ENCODE data around the gene SLC2A11.

Gene SLC2A11

DNA sequence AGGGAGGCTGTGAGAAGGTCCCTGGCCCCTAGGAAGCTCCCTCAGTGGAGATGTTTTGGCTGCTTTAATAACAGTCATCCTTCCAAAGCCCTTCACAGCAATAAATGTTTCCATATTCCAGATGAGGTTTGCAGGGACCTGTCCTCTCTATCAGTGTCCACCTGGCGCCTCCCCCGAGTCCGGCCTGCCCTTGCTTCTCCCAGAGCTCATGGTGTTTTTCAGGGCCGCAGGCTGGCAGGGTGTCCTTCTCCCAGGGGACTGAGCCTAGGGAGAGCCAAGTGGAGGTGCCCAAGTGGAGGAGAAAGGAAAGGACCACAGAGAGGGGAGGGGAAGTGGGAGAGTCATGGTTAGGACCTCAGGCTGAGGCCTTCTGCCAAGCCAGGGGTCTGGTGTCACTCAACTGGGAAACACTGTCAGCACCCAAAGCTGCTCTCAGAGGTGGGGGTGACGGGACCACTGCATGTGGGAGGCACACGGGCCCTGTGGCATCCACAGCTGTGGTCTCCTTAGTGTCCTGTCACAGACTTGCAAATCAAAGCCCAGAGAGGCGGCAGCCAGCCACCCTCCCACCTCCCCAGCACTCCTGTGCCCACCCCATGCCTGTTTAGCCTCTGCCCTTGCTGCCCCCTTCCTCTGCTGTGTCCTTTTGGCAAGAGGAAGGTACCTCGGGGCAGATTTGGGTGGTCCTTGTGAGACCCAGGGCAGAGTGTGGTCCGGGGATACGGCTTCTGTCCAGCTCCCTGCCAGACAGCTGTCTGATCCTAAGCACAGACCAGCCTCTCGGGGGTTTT is 25.3 kb upstream of the SLC2A11 start:
- no peak for DNase-seq

GRCh38 chr22:23833017-23833751 is 24.5 kb upstream of the SLC2A11 start:
- no peak for DNase-seq

DNA sequence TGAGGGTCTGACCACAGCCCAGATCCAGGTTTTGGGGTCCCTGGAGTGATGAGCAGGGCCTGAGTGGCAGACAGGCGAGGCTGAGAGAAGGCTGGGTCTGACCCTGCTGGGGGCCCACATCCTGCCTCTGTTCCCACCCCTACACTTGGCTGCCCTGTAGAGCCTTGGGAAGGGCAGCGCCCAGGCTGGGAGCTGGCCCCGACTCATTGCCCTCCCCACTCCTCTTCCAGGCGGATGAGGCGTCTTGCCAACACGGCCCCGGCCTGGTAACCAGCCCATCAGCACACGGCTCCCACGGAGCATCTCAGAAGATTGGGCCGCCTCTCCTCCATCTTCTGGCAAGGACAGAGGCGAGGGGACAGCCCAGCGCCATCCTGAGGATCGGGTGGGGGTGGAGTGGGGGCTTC is 23.8 kb upstream of the SLC2A11 start:
- DNase-seq = no peak

DNA sequence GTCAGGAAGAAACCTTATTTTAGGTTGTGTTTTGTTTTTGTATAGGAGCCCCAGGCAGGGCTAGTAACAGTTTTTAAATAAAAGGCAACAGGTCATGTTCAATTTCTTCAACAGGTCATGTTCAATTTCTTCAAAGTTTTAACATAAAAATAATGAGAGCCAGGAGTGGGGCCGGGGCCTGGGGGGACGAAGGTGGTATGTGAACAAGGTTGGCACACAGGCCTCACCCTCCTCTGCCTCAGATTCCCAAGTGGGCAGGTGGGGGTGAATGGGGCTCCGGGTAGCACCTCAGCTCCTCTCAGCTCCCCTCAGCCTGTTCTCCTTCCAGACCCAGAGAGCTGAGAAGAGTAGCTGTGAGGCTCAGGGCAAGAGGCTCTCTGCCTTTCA is 23.3 kb upstream of the SLC2A11 start:
- no peak for DNase-seq

GRCh38 chr22:23834793-23835483 is 22.7 kb upstream of the SLC2A11 start:
- DNase-seq = no peak

GRCh38 chr22:23835484-23836144 is 22.1 kb upstream of the SLC2A11 start:
- no peak for DNase-seq

DNA sequence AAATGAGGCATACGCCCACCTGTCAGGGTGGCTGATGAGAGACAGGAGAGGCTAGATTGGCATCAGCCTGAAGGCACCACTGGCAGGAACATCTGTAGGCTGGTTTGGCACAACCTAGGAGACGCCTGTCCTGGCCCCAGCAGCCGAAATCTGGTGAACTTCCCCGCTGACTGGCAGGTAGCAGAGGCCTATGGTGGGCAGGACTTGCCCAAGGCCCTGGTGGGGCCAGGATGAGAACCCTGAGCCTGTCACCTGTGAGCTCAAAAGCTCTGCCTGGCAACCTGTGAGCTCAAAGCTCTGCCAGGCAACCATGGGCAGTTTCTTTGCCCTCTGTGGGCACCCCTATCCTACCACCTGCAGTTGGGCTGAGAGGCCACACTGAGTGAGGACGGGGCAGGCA is 21.4 kb upstream of the SLC2A11 start:
- DNase-seq = no peak

DNA sequence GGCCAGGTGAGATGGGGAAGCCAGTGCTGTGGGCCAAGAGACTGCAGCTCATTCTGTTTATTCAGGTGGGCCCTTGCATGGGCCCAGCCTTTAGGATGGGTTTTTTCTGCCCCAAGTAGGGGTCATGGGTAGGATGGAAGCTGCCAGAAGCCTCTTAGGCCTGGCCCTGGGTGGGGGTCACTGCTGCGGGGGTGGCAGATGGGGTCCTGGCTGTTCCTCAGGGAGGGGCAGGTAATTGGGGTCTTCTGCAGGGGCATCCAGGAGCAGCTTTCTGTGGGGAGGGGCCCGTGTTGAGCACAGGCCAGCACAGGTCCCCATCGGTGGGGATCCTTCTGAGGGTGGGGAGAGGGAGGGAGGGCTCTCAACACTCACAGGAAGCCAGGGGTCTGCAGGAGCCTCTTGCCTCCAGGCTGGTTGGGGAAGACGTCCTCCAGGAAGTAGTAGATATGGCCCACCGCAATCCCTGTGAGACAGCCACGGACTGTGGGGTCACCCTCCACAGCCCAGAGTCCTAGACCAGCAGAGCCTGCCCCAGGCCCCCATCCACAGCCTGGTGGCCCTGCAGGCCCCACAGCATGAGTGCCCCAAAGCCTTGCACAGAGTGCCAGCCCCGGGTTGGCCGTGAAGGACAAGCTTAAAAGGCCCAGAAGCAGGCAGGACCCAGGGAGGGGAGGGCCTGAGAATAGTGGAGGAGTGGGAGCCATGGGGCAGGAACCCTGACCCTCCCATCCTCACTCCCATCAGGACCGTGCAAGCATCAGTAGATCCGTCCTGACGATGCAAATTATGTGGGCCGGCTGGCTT is 20.8 kb upstream of the SLC2A11 start:
- DNase-seq = no peak

DNA sequence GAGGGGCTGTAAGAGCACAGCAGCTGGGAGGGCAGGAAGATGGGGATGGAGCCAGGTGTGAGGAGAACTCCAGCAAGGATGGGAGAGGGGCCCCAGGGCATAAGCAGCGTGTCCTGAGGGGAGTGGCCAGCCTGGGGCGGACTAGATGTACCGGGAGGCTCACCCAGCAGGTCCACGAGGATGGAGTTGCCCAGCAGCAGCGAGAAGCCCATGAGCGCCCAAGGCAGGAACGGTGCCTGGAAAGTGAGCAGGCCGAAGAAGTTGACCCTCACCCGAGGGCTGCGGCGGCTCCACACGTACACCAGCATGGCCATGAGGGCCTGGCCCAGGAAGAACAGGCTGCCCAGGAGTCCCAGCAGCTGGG is 20.2 kb upstream of the SLC2A11 start:
- no peak for DNase-seq

DNA sequence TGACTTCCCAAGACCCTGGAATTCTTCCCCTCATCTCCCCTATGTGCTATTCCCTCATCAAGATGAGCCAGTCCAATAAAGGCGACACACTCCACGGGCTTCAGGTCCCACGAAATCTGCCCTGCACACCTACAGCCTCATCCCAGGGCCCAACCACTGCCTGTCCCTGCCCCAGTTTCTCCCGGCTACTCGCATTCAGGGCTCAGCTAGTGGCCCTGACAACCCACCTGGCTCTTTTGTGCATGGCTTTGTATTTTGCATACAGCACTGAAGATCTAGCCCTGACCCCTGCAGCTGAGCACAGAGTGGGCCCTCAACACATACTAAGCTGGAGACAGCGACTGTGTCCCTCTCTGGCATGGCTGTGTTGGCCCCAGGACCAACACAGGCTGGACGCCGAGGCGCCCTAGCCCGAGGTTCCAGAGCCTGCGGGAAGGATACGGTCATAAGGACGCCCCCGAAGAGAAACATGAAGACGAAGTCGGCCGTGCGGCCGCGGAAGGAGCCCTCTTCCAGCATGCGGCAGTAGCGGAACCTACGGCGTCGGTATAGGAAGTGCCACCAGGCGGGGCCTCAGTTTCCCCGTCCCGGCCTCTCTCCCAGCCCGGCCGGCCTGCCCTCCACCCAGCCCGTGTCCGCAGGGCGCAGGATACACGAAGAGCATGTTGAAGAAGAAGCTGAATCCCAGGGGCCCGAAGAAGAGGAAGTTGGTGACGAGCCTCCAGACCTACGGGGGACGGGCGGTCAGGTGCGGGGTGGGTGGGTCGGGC is 19.6 kb upstream of the SLC2A11 start:
- no peak for DNase-seq

GRCh38 chr22:23838681-23839468 is 18.8 kb upstream of the SLC2A11 start, which contains the start of gene DERL3:
Gene DERL3 (minus strand): TSS chr22:23839006. CDS start chr22:23838987, 19 bp downstream.
- DNase-seq = peak; percentile 98

GRCh38 chr22:23840026-23840425 is 17.6 kb upstream of the SLC2A11 start:
- no peak for DNase-seq

DNA sequence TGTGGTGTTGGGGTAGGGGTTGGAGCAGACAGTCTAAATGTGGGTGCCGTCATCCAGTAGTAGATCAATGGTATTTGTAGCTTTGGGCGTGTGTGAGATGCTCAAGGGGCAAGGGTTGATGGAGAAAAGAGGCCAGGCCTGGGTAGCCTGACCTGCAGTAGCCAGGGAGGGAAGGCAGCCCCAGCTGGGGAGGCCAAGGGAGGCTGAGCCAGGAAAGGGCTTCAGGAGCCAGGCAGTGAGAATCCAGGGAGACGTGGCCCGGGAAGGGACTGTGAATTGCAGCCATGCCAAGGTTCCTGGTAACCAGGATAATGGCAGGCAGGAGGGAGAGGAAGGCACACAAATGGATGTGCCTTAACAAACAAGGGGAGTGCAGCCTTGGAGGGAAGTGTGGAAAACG is 16.4 kb upstream of the SLC2A11 start:
- no peak for DNase-seq

DNA sequence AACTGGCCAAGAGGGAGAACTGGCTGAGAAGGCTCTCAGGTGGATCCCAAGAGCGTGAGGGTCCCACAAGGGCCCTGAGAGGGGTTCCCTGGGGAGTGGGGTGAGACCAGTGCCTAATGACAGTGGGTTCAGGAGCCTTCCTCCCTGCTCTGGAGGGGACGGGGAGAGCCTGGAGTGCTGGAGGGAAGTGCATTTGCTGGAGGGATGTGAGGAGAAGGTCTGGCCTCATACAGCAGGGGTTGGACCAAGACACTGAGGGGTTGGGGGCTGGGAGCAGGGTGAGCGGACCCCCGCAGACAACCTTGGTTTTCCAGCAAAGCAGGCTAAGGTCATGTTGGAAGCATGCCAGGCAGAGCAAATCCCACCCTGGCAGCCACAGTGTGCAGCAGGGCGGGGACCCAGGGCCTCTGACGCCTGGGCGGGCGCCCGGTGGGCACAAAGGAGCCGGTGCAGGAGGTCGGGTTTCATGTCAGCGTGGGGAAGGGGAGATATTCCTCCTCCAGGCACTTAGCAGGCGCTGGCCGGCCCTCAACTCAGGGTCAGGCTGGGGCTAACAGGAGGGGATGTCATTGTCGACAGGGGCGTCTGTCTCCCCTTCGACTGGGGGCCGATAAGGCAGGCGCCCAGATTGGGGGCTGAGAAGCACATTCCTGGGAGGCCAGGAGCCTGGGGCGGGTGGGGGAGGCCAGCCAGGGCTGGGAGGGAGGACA is 15.8 kb upstream of the SLC2A11 start:
- DNase-seq = no peak

DNA sequence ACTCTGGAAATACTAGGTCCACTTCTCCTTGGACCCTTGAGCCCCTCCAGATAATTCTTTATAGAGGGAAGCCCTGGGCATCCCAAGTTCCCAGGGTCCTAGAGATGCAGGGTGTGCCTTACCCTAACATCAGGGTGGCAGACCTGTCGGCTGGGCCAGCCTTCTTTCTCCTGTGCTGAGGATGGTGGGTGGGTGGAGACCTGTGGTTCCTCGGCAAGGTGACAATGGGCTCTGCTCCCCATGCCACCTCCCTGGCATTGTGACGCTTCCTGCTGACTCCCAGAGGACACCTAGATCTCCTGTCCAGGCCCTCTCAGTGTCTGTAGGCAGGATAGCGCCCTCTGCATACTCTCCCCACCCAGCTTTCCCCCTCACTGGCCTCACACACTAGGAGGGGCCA is 15.1 kb upstream of the SLC2A11 start:
- DNase-seq = no peak

DNA sequence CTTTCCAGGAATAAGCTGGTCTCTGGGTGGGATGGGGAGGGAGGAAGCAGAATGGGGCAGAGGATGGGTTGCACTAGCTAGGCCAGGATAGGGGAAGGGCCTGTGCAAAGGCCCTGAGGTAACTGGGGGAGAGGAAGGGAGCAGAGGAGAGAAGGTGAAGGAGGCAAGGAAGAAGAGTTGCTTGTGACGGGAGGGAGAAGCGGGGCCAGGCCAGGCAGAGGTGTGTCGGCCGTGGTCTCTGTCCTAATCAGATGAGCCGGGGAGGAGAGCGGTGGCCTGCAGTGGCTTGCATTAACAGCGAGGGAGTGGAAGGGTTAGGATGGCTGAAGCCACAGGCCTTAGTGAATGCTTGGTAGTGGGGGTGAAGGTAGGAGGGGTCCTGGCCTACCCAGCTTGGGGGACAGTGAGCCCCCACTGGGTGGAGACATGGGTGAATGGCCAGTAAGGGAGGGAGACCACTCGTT is 12.9 kb upstream of the SLC2A11 start:
- no peak for DNase-seq

GRCh38 chr22:23845265-23846080 is 12.2 kb upstream of the SLC2A11 start:
- DNase-seq = no peak

- DNase-seq = no peak
Observed at GRCh38 chr22:23846081-23846469, 11.6 kb upstream of the SLC2A11 start.

GRCh38 chr22:23847310-23847920 is 10.3 kb upstream of the SLC2A11 start:
- DNase-seq = no peak
